Sigmoid colon (tissue), 4 donors: ENCODE measurements around the gene PIGR.

Source experiments
- CTCF ChIP-seq, 4 experiments: fragments of 450-650 bp in 3 of 4; fragments of 200-600 bp in 1 of 4; IDR thresholded peaks; one replicate each; pipeline ENCODE4 v1.5.1; 2016 to 2019; ENCODE audit warnings: antibody characterized with exemption in 4 of 4, mild to moderate bottlenecking in 3 of 4, moderate library complexity in 2 of 4
- POLR2A ChIP-seq, 2 donors: fragments of 450-650 bp; IDR thresholded peaks; one replicate each; pipeline ENCODE4 v1.6.1; 2016; ENCODE audit warnings: antibody characterized with exemption in 2 of 2, mild to moderate bottlenecking in 2 of 2, moderate library complexity in 2 of 2
- POLR2AphosphoS5 ChIP-seq, 4 donors: sonication (generic); formaldehyde crosslinking; IDR thresholded peaks; one replicate each; pipeline ENCODE4 v1.6.1; 2017; ENCODE audit warnings: antibody characterized with exemption in 4 of 4

GRCh38 chr1:206961668-206962067 lies 15.4 kb upstream of the PIGR start:
- no peak for TF ChIP-seq POLR2AphosphoS5 (IDR thresholded peaks at IDR 0.05)
- no peak for TF ChIP-seq POLR2A (IDR thresholded peaks at IDR 0.05)
- TF ChIP-seq CTCF (IDR thresholded peaks at IDR 0.05), result no peak
